Measurements from ENCODE around the gene PTX3. TPM values are rescaled to one million over a fixed set of nuclear protein-coding genes. Genes with fewer than 3 reads are reported as not detected.

Gene PTX3
- total RNA-seq, 3 donors from 2014 or later, result 10.1 to 94.1 (median 36.9) TPM

- TF ChIP-seq POLR2A (IDR thresholded peaks at IDR 0.05), result no peak
- no peak for TF ChIP-seq POLR2AphosphoS5 (IDR thresholded peaks at IDR 0.05)
- TF ChIP-seq, protein P1, sequence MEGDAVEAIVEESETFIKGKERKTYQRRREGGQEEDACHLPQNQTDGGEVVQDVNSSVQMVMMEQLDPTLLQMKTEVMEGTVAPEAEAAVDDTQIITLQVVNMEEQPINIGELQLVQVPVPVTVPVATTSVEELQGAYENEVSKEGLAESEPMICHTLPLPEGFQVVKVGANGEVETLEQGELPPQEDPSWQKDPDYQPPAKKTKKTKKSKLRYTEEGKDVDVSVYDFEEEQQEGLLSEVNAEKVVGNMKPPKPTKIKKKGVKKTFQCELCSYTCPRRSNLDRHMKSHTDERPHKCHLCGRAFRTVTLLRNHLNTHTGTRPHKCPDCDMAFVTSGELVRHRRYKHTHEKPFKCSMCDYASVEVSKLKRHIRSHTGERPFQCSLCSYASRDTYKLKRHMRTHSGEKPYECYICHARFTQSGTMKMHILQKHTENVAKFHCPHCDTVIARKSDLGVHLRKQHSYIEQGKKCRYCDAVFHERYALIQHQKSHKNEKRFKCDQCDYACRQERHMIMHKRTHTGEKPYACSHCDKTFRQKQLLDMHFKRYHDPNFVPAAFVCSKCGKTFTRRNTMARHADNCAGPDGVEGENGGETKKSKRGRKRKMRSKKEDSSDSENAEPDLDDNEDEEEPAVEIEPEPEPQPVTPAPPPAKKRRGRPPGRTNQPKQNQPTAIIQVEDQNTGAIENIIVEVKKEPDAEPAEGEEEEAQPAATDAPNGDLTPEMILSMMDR (IDR thresholded peaks at IDR 0.05), result no peak
- no peak overlapping the region for H3K4me3 ChIP-seq
Measured at GRCh38 chr3:157392104-157392503, 44.5 kb upstream of the PTX3 start.

DNA sequence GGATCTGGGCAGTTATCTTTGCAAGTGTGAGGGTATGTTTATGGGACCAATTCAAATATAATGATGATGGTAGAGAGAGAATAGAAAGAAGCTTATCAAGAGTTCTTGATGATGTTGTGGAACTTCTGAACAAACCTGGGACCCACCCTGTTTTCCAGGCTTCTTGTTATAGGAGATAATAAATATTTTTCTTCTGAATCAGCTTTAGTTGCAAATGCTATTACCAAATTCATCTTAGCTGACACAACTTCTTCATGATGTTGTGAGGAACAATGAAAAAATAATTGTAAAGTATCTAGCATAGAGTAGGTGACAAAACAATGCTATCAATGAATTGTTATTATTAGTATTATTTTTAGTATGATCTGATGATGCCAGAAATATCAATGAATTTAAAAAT is 43.5 kb upstream of the PTX3 start:
- no peaks in the 10 kb centered on the region for H3K9me3 ChIP-seq
- TF ChIP-seq POLR2A (IDR thresholded peaks at IDR 0.05) (no peak), POLR2AphosphoS5 (IDR thresholded peaks at IDR 0.05) (no peak)
- TF ChIP-seq, protein P1 (IDR thresholded peaks at IDR 0.05), result no peak
- intact Hi-C loops (cut with DNase I; ENCODE audit: low total_unique reads), result no loop called here
- no peak overlapping the region for H3K27ac ChIP-seq
- H3K36me3 ChIP-seq, result no peaks in the 10 kb centered on the region
- H3K27me3 ChIP-seq, result no peaks in the 10 kb centered on the region
- no peak for DNase-seq (ENCODE audit: low spot score in 2 of 2)
- H3K4me1 ChIP-seq, result no peaks in the 10 kb centered on the region
- H3K4me3 ChIP-seq, result no peak overlapping the region

More at GRCh38 chr3:157392104-157392503, 44.5 kb upstream of the PTX3 start:
- H3K27ac ChIP-seq, result no peak overlapping the region
- H3K4me1 ChIP-seq, result no peaks in the 10 kb centered on the region
- intact Hi-C loops (cut with DNase I; ENCODE audit: low total_unique reads), result no loop called here
- no peaks in the 10 kb centered on the region for H3K9me3 ChIP-seq
- no peaks in the 10 kb centered on the region for H3K27me3 ChIP-seq
- H3K36me3 ChIP-seq, result no peaks in the 10 kb centered on the region
- DNase-seq (ENCODE audit: low spot score in 2 of 2), result no peak

GRCh38 chr3:157394411-157394810 is 42.2 kb upstream of the PTX3 start:
- Histone ChIP-seq H3K36me3 (no peaks in the 10 kb centered on the region), H3K9me3 (no peaks in the 10 kb centered on the region), H3K4me3 (no peak overlapping the region), H3K27me3 (no peaks in the 10 kb centered on the region), H3K27ac (no peak overlapping the region), H3K4me1 (no peaks in the 10 kb centered on the region)
- intact Hi-C loops (cut with DNase I; ENCODE audit: low total_unique reads), result no loop called here
- TF ChIP-seq, protein P1 (IDR thresholded peaks at IDR 0.05), result no peak
- no peak for TF ChIP-seq POLR2A (IDR thresholded peaks at IDR 0.05)
- no peak for TF ChIP-seq POLR2AphosphoS5 (IDR thresholded peaks at IDR 0.05)
- no peak for DNase-seq (ENCODE audit: low spot score in 2 of 2)

- no peaks in the 10 kb centered on the region for H3K36me3 ChIP-seq
- no peaks in the 10 kb centered on the region for H3K4me1 ChIP-seq
- TF ChIP-seq POLR2A (IDR thresholded peaks at IDR 0.05) (no peak), POLR2AphosphoS5 (IDR thresholded peaks at IDR 0.05) (no peak)
- TF ChIP-seq, protein P1 (IDR thresholded peaks at IDR 0.05), result no peak
- no peak for DNase-seq (ENCODE audit: low spot score in 2 of 2)
- H3K27ac ChIP-seq, result no peak overlapping the region
- H3K27me3 ChIP-seq, result no peaks in the 10 kb centered on the region
- H3K4me3 ChIP-seq, result no peak overlapping the region
- no peaks in the 10 kb centered on the region for H3K9me3 ChIP-seq
- intact Hi-C loops (cut with DNase I; ENCODE audit: low total_unique reads), result no loop called here
Measured at GRCh38 chr3:157398598-157398997, 38.1 kb upstream of the PTX3 start.

DNA sequence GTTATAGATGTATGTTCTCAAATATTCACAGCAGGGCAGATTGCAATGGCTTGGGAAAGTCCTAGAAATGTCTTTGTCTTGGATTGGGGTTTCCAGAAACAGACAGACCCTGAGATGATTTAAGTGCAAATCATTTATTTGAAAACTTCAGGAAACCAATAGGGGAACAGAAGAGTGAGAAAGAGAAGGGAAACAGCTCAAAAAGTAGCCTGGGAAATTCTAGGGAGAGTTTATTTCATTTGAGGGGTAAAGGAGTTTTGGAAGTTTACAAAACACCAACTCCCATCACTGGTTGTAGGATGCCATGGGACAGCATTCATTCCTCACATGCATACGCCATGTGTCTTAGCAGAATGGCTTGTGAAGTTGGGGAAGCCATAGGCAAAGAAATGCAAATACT is 32.3 kb upstream of the PTX3 start:
- intact Hi-C loops (cut with DNase I; ENCODE audit: low total_unique reads), result no loop called here
- Histone ChIP-seq H3K4me1 (no peaks in the 10 kb centered on the region), H3K27ac (no peak overlapping the region), H3K4me3 (no peak overlapping the region), H3K9me3 (no peaks in the 10 kb centered on the region), H3K36me3 (no peaks in the 10 kb centered on the region), H3K27me3 (no peaks in the 10 kb centered on the region)
- no peak for TF ChIP-seq POLR2AphosphoS5 (IDR thresholded peaks at IDR 0.05)
- TF ChIP-seq POLR2A (IDR thresholded peaks at IDR 0.05), result no peak
- TF ChIP-seq, protein P1 (IDR thresholded peaks at IDR 0.05), result no peak
- no peak for DNase-seq (ENCODE audit: low spot score in 2 of 2)

Measured in breast epithelium (tissue), 4 donors.